ENCODE data around the gene KISS1R.

DNA sequence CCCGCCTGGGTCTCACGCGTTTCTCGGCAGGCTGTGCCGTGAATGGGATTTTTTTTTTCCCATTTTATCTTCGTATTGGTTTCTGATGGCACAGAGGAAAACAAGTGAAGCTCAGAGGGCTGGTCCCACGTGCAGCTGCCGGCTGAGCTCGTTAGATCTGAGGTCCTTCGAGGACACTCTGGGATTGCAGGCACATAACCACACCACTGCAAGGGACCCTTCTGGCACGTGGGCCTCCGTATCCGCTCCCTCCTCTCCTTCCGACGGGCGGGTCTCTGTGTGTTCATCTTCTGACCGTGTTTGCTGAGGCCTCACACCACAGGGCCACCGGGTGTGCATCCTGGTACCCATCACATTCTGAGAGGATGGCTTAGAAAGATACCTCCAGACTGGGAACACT lies 41.0 kb upstream of the KISS1R start:
- TF ChIP-seq, protein P1, sequence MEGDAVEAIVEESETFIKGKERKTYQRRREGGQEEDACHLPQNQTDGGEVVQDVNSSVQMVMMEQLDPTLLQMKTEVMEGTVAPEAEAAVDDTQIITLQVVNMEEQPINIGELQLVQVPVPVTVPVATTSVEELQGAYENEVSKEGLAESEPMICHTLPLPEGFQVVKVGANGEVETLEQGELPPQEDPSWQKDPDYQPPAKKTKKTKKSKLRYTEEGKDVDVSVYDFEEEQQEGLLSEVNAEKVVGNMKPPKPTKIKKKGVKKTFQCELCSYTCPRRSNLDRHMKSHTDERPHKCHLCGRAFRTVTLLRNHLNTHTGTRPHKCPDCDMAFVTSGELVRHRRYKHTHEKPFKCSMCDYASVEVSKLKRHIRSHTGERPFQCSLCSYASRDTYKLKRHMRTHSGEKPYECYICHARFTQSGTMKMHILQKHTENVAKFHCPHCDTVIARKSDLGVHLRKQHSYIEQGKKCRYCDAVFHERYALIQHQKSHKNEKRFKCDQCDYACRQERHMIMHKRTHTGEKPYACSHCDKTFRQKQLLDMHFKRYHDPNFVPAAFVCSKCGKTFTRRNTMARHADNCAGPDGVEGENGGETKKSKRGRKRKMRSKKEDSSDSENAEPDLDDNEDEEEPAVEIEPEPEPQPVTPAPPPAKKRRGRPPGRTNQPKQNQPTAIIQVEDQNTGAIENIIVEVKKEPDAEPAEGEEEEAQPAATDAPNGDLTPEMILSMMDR (IDR thresholded peaks at IDR 0.05), result no peak
- TF ChIP-seq POLR2A (IDR thresholded peaks at IDR 0.05), result no peak

All from adrenal gland (tissue), 5 donors.